HG03039 (cell line): Measurements from ENCODE around the gene PMEPA1.
A peak's percentile ranks its signal among the peaks of the same experiment; 100 is the strongest.

ENCODE experiments used
- ATAC-seq: cut with Tn5 transposase; IDR thresholded peaks from one replicate; pipeline ENCODE4 v1.9.1; 2021; ENCODE audit warnings: mild to moderate bottlenecking, moderate library complexity; ENCODE audit not compliant: unreplicated experiment

The PMEPA1 gene

DNA sequence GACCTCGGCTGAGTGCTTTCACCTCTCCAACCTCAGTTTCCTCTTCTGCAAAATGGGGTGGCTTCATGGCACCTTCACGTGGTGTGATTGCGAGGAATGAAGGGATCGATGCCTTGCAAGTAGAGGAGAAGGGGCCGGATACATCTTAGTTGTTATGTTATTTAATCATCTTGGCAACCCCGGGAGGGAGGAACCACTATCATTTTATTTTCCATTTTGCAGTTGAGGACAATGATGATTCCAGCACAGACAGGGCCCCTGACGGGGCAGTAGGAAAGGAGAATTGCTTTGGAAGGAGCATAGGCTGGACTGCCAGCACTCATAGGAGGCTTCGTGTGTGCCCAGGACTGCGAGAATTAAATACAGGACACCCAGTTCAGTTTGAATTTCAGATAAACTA is 2.5 kb upstream of the PMEPA1 start:
- no peak for ATAC-seq

DNA sequence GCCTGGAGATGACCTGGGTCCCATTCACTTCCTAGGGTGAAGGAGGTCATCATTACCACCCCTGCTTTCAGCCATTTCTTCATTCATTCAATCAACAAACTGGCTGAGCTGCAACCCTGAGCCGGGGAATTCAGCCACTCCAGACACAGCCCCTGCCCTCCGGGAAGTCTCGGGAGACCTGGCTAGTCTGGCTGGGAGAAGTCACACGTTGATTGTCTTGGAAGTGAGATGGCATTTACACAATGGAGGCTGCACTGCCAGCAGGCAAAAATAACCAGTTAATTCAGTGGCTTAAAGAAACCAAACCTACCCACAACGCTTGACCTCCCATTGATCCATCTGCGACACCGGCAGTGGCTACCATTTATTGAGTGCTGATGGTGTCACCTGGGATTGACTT is 2.0 kb upstream of the PMEPA1 start:
- ATAC-seq: no peak

DNA sequence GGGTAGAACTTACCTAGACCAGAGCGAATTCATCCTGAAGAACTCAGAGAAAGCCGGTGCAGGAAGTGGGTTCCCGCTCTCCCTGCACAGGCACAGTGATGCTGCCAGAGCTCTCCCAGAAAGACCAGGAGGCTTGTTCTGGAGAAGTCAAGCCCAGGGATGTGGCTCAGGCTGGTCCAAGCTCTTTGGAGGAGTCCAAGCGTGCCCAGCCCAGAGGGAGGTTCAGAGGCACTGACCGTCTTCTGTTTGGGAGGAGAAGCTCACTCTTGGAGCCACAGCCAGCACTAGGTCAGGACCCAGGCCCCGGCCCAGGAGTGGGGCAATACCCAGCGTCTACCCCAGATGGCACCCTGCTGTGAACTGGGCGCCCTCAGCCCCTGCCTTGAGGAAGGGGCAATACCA is 1.5 kb upstream of the PMEPA1 start:
- ATAC-seq: no peak

DNA sequence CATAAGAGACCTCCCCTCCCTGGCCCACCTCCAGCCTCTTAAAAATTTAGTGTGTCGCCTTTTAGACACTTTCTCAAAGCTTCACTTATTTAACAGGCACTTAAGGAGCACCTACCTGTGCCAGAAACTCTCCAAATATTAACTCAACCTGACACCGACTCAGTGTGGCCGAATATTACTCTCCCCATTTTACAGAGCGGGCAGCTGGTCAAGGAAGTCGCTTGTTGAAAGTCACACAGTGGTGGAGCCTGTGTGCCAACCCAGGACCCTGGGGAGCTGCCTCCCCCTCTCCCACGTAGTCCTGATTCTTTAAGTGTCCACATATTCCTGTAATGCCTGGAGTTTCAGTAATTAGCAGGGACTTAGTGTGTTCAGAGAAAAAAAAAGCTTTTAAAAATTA is 1.0 kb upstream of the PMEPA1 start:
- no peak for ATAC-seq

DNA sequence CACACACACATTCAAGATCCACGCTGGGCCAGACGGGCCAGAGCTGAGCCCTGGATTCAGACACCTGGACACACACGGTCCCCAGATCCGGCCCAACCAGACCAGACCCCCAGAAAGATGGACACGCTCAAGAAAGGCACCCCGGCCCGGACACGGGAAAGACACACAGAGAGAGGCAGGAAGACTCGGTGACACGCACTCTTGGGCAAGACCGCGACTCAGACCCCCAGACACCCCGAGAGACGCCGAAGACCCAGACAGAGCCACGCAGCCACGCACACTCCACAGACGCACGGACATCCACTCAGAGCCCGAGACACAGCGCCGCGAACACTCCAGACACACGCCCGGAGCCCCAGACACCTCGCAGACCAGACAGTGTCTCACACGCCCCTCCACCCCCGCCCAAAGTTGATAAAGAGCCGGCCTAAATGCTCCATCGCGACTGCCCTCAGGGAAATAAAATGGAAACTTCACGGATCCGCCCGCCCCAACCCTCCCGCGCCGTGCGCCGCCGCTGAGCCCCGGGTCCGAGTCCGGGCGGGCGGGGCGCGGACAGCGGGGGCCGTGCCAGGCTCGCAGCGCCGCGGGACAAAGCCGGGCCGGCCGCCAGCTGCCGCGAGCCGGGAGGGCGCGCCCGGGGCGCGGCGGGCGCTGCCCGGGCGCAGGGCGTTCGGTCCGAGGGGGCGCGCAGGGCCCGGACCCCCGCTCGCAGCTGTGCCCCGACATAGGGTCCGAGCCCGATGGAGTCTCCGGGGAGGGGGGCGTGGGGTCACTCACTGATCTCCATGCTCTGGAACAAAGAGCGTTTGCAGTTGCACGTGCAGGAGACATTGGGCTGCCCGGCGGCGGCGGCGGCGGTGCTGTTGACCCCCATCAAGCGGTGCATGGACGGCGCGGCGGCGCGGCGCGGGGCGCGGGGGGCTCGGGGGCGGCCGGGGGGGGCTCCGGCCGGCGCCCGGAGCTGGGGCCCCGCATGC is 831 bp downstream of the PMEPA1 start:
- peak; percentile 1 for ATAC-seq

DNA sequence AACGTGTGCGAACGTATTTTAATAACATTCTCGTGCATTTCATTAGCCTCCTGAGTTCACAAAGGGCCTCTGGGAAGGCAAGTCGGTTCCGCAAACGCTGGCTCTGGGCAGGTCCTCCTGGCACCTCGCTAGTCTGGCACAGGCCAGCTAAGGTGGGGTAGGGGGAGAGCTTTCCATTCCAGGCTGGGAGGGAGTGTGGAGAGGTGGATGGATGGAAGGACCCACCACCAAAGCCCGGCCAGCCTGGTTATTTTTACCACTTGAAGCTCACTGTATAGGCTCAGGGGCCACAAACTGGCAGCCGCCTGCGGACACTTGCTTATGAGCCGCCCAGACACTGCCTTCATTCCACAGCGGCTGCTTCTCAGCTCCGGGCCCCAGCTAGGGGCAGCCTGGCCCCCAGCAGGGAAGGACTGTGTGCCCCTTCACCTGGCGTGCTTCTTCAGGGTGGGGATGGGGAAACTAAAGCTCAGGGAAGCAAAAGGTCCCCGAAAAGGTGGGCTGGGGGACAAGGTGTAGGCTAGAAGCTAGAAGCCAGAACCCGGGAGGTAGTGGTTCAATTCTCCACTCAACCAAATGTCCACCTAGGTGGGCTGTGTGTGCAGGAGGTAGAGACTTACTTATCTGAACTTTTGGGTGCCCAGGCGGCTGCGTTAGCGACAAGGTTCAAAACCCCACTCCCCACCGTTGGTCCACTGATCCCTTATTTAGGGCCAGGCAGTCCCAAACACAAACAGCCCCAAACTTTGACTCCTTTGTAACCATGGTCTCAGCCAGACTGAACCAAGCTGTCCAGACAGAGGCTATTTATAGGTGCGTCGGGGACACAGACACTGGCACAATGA is 1.7 kb downstream of the PMEPA1 start:
- no peak for ATAC-seq

DNA sequence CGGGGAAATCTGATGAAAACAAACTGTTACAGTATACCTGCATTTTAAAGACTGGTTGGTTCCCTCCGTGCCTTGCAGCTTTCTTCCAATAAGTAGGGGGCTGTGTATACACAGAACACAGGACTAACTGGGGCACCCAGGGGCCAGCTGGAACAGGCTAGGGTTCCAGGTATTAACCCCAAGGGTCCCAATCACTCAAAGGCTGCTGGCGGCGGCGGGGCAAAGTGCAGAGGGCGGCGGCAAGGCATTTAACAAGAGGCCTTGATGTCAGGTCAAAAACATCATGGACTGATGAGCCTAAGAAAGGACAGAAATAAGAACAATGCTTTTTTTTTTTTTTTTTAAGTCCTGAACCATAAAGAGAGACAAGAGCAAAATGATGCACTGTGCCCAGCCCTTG is 2.5 kb downstream of the PMEPA1 start:
- ATAC-seq: no peak

DNA sequence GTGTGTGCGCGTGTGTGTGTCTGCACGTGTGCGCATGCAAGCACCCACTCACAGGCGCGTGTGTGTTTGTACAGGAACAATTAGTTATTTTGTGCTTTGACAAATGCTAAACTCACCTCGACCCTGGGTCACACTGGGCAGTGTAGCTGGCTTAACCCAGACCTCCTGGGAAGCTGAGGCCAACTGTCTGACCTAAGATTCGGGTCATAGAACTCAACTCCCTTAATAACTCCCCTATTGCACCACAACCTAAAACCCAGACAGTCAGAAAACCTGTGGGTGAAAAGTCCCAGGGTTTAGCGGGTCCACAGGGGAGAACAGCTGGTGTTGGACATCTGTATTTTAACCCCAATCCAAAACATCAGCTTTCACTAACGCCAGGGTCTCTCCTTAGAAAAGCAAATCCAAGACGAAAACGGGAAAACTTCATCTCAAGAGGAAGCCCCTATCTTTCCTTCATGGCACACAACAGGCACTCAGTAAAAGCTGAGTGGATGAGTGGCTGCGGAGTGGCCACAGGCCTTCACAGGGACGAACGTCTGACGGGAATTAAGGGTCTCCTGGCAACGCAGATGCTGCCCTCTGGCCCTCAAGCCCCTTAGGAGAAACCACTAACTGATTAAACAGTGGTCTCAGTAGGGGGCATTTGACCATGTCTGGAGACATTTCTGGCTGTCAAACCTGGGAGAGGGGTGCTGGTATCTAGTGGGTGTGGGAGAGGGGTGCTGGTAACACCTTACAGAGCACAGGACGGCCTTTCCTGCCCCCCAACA is 4.5 kb downstream of the PMEPA1 start:
- no peak for ATAC-seq

DNA sequence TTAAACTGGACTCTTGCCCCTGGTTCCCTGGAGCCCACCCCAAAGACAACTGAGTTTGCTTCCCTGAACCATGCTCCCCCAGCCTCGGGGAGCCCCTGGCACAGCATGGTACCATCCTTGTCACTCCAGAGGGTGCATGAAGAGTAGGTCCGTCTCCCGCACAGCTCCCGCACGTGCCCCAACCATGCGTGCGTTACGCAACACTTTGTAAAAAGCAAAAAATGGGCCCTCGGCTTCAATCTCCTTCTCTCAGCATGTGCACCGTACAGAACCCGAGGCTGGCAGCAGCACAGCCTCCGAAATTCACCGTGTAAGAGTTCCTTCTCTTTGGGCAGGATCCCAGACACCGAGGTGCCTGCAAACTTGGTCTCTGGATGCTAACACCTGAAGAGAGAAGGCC is 5.6 kb downstream of the PMEPA1 start:
- ATAC-seq: no peak

DNA sequence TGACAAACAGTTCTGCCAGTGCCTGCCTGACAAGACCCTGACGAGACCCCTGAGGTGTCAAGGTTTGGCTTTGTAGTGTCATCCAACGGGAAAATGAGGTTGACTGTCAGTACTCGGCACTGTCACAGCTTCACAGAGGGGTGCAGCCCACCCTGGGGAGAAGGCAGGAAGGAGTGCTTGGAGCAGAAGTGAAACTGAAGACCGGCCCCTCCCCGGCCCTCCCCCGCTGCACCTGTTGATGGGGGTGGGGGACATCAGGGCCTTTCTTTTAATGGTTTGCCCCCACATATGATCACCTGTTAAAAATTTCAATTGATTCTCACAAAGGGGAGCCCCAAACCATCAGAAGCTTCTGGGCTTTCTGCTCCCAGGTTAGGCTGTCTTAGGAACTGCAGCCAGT is 6.8 kb downstream of the PMEPA1 start:
- ATAC-seq: no peak

DNA sequence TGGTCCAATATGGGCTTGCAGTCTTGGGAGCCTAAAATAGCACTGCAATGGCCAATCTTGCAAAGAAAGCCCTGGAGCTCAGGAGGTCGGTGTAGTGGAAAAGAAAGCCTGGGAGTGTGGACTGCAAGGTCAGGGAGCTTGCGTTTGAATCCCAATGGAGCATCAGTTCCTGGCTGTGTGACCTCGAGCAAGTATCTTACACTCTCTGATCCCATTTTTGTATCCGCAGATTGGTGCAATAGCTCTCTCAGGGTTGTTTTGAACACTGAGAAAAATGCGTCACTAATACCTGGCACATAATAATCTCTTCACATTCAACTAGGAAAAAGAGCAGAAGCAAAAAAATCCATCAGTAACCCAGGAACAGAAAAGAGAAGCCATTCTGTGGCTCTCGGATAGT is 7.3 kb downstream of the PMEPA1 start:
- ATAC-seq: no peak

DNA sequence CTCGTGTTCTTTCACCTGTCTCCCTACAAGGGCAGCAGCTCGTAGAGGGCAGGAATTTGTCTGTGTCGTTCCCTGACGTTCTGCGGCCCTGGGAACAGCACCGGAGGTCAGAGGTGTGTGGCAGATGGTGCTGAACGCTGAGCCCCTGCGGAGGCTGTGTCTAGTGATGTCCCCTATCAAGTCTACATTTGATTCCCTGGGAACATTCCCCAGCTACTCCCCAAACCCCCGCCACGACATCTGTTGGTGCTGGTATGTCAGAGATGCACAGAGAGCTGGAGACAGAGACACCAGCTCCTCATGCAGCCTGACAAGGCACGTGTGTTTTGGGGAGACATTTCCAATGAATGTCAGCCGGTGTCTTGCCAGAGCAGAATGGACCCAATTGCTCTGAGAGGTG is 7.7 kb downstream of the PMEPA1 start:
- no peak for ATAC-seq

DNA sequence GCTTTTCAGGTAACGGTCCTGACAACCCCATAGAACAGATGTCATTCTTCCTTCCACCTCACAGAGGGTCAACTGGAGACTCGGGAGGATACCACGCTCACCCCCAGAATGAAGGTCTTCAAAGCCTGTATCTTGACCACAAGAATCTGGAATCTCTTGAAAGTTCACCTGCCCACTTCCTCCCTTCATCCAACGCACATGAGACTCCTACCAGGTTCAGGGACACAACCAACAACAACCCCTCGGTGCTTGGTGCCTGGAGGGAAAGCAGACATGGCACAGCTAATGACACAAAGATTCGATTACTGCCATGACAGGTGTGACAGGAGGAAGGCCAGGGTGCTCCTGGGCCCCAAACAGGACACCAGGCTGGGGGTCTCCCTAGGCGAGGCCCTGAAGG is 8.2 kb downstream of the PMEPA1 start:
- ATAC-seq: no peak

DNA sequence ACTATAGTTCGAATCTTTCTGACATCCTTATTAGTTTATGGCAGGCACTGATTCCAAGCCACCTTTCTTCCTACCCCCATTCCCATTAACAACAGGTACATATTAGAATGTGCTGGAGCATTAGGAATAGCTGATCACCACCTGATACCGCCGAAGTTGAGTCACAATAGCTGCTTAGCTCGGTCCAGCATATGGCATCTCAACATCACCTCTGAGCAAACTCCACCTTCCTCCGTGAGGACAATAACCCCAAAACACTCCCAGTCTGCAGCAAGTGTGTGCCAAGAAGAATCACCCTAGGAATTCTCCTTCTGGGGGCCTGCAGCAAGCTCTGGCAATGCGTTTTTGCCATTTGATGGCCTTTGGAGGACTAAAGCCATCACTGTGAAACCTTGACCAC is 8.7 kb downstream of the PMEPA1 start:
- ATAC-seq: no peak

DNA sequence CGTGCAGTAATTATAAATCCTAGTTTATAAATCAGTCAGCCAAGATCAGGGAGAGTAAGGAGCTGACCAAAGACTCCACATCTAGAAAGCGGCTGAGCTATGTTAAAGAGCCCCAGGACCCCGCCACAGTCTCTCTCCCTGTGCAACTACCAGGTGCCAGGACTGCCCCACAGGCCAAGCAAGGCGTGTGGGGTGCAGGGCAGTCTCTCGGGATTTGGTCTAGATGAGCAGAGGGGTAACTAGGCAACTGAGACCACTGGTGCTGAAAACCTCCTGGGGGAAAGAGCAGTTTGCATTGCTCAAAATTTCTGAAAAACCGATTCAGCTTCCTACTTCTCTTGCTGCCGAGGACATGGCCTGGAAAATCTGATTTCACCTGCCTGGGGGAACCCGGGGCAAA is 10.4 kb downstream of the PMEPA1 start:
- ATAC-seq: no peak

DNA sequence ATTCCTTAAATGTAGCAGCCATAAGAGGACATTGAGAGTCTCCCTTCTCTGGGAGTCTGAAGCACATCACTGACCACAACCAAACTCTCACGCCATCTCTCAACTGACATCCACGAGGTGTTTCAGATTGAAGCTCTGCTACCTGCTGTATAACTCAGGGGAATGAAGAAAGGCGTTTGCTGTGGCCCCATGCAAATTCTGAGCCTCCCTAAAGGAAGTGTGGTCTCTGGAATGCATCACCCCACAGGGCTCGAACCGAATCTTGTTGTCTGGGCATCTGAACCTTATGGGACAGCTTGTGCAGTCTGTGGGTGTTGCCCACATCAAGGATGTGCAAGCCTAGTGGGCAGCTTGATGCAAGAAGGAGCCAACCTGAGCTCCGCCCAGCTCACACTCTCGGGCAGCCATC is 10.9 kb downstream of the PMEPA1 start:
- ATAC-seq: no peak

DNA sequence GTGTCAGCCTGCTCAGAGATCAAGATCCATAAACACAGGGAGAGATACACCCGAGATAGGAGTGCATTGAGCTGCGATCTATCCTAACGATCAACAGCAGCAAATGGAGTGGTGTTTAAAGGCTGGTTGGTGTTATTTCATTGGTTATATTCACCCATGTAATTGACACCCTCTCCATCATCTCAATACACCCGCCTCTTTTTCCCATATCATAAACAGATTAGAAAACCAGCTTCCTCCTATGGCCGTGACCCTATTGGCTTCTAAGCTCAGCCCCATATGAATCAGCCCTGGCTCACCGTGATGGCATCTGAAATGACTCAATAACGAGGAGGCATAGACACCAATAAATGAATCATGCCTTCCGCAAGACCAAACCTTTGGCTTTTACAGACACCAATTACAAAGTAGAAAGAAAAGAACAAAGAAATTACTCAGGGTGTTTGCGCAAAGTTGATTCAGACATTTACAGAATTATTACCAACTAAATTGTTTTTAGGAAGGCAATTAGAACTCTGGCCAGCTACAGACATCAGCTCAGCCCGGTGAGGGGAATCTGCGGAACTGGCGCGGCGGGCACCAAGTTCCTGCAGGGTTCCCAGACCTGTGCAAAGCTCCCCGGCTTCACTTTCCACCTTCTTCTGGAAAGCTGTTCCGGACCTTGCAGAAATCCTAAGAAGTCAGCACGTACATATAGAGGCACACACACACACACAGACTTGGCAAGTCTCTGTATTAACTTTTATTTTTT is 11.5 kb downstream of the PMEPA1 start:
- no peak for ATAC-seq

DNA sequence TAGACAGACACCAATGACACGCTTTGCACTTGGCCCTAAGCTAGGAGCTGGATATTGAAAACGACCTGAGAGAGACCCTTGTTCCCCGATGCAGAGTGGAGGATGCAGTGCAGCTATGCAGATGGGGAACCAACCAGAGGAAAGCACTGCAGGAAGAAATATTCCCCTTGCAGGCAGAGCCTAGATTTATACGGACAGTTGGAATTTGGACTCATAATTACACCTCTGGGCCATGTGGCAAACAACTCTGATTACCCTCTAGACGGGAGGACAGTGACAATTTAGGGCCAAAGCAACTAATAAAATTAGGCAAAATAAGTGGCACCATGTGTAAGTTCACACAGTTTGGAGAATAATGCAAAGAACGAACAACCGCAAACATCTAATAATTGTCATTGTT is 12.3 kb downstream of the PMEPA1 start:
- ATAC-seq: no peak

DNA sequence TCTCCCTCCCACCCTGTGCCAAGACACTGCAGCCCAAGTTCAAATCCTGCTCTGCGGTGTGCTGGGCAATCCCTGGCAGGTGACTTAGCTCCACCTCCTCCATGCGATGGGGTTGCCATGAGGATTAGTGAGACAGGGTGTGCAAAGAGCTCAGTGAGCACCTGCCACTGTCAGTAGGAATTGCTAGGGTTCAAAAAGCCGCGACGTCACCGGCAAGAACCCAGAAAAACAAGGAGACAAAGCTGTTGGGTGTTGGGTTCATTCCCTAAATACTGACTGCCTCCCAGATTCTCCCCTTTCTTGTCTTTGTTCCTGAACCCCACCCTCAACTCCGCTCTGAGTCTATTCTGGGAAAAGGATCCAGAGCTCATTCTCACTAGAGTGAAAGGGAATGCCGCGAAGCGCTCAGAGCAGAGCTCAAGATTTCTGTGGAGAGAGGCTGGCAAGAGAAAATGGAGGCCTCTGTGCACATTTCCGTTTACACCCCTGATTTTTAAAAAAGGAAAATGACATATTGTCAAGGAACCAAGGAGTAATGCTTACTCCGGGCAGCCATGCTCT is 13.3 kb downstream of the PMEPA1 start:
- ATAC-seq: no peak

DNA sequence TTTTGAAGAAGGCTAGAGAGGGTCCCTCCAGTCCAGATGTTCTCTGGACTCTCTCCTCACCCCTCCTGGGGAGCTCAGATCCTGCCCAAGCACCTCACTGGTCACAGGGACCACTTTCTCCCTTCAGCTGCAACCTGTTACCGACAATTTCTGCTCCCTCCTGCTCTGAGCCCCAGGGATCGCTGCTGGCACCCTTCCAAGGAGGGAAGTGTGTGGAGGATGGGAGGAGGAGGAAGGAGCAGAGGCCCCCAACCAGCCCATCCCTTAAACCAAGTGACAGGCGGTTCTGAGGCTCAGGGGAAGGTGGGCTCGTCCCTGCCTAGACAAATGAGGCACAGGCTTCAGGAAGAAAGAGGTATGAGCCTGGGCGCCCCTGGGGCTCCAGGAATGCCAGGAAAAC is 13.9 kb downstream of the PMEPA1 start:
- no peak for ATAC-seq
